BJ (cell line): Measurements from ENCODE around the gene PPHLN1. TPM values are rescaled to one million over a fixed set of nuclear protein-coding genes. Genes with fewer than 3 reads are reported as not detected.

ENCODE experiments used
- CTCF ChIA-PET: fragments of 350-600 bp; formaldehyde crosslinking; extraction: SDS; loops from one replicate; lab custom pipeline; 2021; ENCODE audit warnings: antibody characterized with exemption, inconsistent platforms; lab: Yijun Ruan, JAX
- POLR2A ChIA-PET: fragments of 300-600 bp; sonication (Branson Sonifier 250); formaldehyde crosslinking; extraction: SDS; loops from one replicate; lab custom pipeline; 2021; ENCODE audit warnings: antibody characterized with exemption; lab: Charles Lee
- DNase-seq: peaks from one replicate; pipeline ENCODE4 v3.0.0-alpha.2; 2011; ENCODE audit warnings: low read depth
- H3K27me3 ChIP-seq: 2 replicates; pipeline ENCODE4 v1.6.0; 2011; ENCODE audit warnings: low read length; ENCODE audit not compliant: control insufficient read depth, insufficient read depth
- H3K36me3 ChIP-seq: 2 replicates; pipeline ENCODE4 v1.5.1; 2011; ENCODE audit warnings: low read length; ENCODE audit not compliant: control insufficient read depth, insufficient read depth
- H3K4me3 ChIP-seq: 2 replicates; pipeline ENCODE4 v1.5.1; 2011; ENCODE audit warnings: low read depth, mild to moderate bottlenecking, control low read depth, low read length
- CTCF ChIP-seq: IDR thresholded peaks from 2 replicates; pipeline ENCODE4 v1.5.1; 2011; ENCODE audit warnings: low read depth, mild to moderate bottlenecking, control low read depth, inconsistent platforms, low read length, moderate library complexity; ENCODE audit not compliant: insufficient read depth
- polyA plus RNA-seq: library from polyadenylated mRNA; depleted of rRNA; stranded (reverse); fragments of >200 nt; gene quantifications from 2 replicates; pipeline ENCODE4 v1.2.3, GENCODE V29; 2011

Gene PPHLN1
- polyA plus RNA-seq, 1 experiment, result 29.1 TPM

GRCh38 chr12:42482748-42483520 is 157.0 kb downstream of the PPHLN1 start:
- Histone ChIP-seq H3K27me3 (no peaks in the 10 kb centered on the region), H3K4me3 (peak overlapping the region; percentile 62), H3K36me3 (no peaks in the 10 kb centered on the region)
- peak; percentile 65 for TF ChIP-seq CTCF
- ChIA-PET CTCF (interaction anchor here (0.6 to 5.2 kb wide), 57 partner anchors 8 to 855 kb away, joined by 3 to 51 read pairs (median 4); no protein-coding TSS in a partner anchor), POLR2A (no interaction called here)
- no peak for DNase-seq

GRCh38 chr12:42483521-42483790 is 157.5 kb downstream of the PPHLN1 start:
- ChIA-PET CTCF (interaction anchor here (0.6 to 5.2 kb wide), 46 partner anchors 8 to 855 kb away, joined by 3 to 51 read pairs (median 4); no protein-coding TSS in a partner anchor), POLR2A (interaction anchor here (0.7 kb wide), 1 partner anchor 91 kb away, joined by 3 read pairs; no protein-coding TSS in a partner anchor)
- Histone ChIP-seq H3K27me3 (no peaks in the 10 kb centered on the region), H3K4me3 (peak overlapping the region; percentile 62), H3K36me3 (no peaks in the 10 kb centered on the region)
- no peak for TF ChIP-seq CTCF
- no peak for DNase-seq

GRCh38 chr12:42484996-42485395 is 159.0 kb downstream of the PPHLN1 start:
- Histone ChIP-seq H3K4me3 (no peak overlapping the region), H3K36me3 (no peaks in the 10 kb centered on the region), H3K27me3 (no peaks in the 10 kb centered on the region)
- TF ChIP-seq CTCF, result no peak
- CTCF ChIA-PET, result interaction anchor here (0.7 to 5.2 kb wide), 5 partner anchors 73 to 796 kb away, joined by 3 to 51 read pairs (median 3); no protein-coding TSS in a partner anchor
- DNase-seq, result no peak
- POLR2A ChIA-PET, result no interaction called here

- Histone ChIP-seq H3K27me3 (no peaks in the 10 kb centered on the region), H3K36me3 (no peaks in the 10 kb centered on the region), H3K4me3 (no peak overlapping the region)
- ChIA-PET POLR2A (no interaction called here), CTCF (no interaction called here)
- no peak for TF ChIP-seq CTCF
- DNase-seq, result no peak
These were observed 159.9 kb downstream of the PPHLN1 start for GRCh38 chr12:42485823-42486222.

GRCh38 chr12:42486407-42486806 is 160.4 kb downstream of the PPHLN1 start:
- no peak for DNase-seq
- Histone ChIP-seq H3K4me3 (no peak overlapping the region), H3K27me3 (no peaks in the 10 kb centered on the region), H3K36me3 (no peaks in the 10 kb centered on the region)
- no peak for TF ChIP-seq CTCF
- ChIA-PET CTCF (no interaction called here), POLR2A (no interaction called here)
